MCF 10A (cell line): ENCODE data around the gene DMRT2. TPM values are rescaled to one million over a fixed set of nuclear protein-coding genes. Genes with fewer than 3 reads are reported as not detected.

Source experiments
- BruUV-seq: library from RNA; stranded (reverse); fragments of 400-500 nt; replicated peaks from 2 replicates; lab custom pipeline; 2021; lab: Mats Ljungman, UMichigan
- CTCF ChIA-PET: fragments of 300-600 bp; sonication (Branson Sonifier 250); formaldehyde crosslinking; extraction: SDS; loops from one replicate; lab custom pipeline; 2021; ENCODE audit warnings: antibody characterized with exemption, inconsistent platforms; lab: Yijun Ruan, JAX
- POLR2A ChIA-PET: fragments of 300-600, 350-650 bp; sonication (Branson Sonifier 250); formaldehyde crosslinking; extraction: SDS; loops from one replicate; lab custom pipeline; 2020; ENCODE audit warnings: antibody characterized with exemption, inconsistent platforms; lab: Yijun Ruan, JAX
- DNase-seq: peaks from one replicate; pipeline ENCODE4 v3.0.0-alpha.2; 2018; ENCODE audit not compliant: unreplicated experiment
- H3K27ac Mint-ChIP-seq: one replicate; pipeline ENCODE4 v1.8.0; 2022; ENCODE audit warnings: mild to moderate bottlenecking, low read depth, mixed read lengths; ENCODE audit not compliant: unreplicated experiment
- H3K27me3 Mint-ChIP-seq: one replicate; pipeline ENCODE4 v1.8.0; 2022; ENCODE audit warnings: mixed read lengths; ENCODE audit not compliant: insufficient read depth, unreplicated experiment
- H3K36me3 Mint-ChIP-seq: one replicate; pipeline ENCODE4 v1.8.0; 2022; ENCODE audit warnings: mild to moderate bottlenecking, moderate library complexity, mixed read lengths; ENCODE audit not compliant: insufficient read depth, unreplicated experiment
- H3K4me1 Mint-ChIP-seq: one replicate; pipeline ENCODE4 v1.8.0; 2022; ENCODE audit warnings: mixed read lengths; ENCODE audit not compliant: insufficient read depth, unreplicated experiment
- H3K4me3 Mint-ChIP-seq: one replicate; pipeline ENCODE4 v1.8.0; 2022; ENCODE audit warnings: mild to moderate bottlenecking, moderate library complexity, mixed read lengths; ENCODE audit not compliant: unreplicated experiment
- H3K9me3 Mint-ChIP-seq: one replicate; pipeline ENCODE4 v1.8.0; 2022; ENCODE audit warnings: mixed read lengths; ENCODE audit not compliant: unreplicated experiment
- intact Hi-C: fragments of 100-400 bp; cut with micrococcal nuclease; formaldehyde crosslinking; loops from 2 replicates; pipeline ENCODE4 v1.14.1; 2022
- total RNA-seq: library from RNA; stranded (reverse); gene quantifications from 2 replicates; pipeline ENCODE4 v1.2.3, GENCODE V29; 2022
- TF ChIP-seq, protein P1 (sequence below): fragments of 200-600 bp; IDR thresholded peaks from one replicate; pipeline ENCODE4 v1.8.0; 2022; ENCODE audit warnings: antibody characterized with exemption, mild to moderate bottlenecking; ENCODE audit not compliant: unreplicated experiment

The DMRT2 gene
- total RNA-seq, 1 experiment from 2014 or later, result not detected

DNA sequence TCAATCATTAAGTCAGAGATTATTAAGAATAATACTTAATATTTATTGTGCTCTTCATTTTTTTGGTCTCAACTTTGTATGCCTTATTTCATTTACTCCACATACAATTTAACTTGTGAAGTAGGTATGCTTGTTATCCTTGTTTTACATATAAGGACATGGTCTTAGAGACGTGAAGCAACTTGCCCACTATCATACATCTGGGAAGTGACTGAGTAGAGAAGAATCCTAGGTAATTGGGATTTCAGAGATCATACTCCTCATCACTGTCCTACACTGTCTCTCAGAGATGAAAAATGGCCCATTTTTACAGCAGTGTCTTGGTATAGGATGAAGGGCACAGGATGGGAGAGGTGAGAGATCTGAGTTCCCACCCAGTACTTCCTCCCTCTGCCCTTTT is 23.3 kb downstream of the DMRT2 start:
- no peak for DNase-seq
- H3K4me1 Mint-ChIP-seq, result peaks cover 7% of the 10 kb centered on the region
- TF ChIP-seq, protein P1, sequence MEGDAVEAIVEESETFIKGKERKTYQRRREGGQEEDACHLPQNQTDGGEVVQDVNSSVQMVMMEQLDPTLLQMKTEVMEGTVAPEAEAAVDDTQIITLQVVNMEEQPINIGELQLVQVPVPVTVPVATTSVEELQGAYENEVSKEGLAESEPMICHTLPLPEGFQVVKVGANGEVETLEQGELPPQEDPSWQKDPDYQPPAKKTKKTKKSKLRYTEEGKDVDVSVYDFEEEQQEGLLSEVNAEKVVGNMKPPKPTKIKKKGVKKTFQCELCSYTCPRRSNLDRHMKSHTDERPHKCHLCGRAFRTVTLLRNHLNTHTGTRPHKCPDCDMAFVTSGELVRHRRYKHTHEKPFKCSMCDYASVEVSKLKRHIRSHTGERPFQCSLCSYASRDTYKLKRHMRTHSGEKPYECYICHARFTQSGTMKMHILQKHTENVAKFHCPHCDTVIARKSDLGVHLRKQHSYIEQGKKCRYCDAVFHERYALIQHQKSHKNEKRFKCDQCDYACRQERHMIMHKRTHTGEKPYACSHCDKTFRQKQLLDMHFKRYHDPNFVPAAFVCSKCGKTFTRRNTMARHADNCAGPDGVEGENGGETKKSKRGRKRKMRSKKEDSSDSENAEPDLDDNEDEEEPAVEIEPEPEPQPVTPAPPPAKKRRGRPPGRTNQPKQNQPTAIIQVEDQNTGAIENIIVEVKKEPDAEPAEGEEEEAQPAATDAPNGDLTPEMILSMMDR, result no peak
- ChIA-PET POLR2A (no interaction called here), CTCF (interaction anchor here (0.6 kb wide), 1 partner anchor 387 kb away, joined by 3 read pairs; no protein-coding TSS in a partner anchor)
- H3K36me3 Mint-ChIP-seq, result no peaks in the 10 kb centered on the region
- H3K27me3 Mint-ChIP-seq, result no peaks in the 10 kb centered on the region
- H3K4me3 Mint-ChIP-seq, result no peak overlapping the region
- BruUV-seq, result no TSS peak
- intact Hi-C loops, result no loop called here
- no peaks in the 10 kb centered on the region for H3K9me3 Mint-ChIP-seq
- no peak overlapping the region for H3K27ac Mint-ChIP-seq

DNA sequence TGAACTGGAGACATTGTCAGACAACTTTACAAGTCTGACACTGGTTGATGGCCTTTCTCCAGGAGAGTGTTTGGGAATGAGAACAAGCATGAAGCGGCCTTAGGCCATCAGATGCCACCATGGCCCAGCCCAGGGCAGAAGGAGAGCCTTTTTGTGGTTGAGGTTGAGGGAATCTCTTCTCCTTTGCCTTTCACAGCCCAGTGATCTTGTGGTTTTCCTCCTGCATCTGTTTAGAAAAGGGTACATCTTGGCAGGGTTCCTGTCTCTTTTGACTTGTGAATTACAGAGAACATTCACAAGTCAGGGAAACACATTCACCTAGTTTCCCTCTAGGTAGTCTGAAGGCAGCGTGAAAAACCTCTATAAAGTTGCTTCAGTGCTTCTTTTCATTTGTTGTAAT is 27.5 kb downstream of the DMRT2 start:
- CTCF ChIA-PET, result interaction anchor here (1.0 kb wide), 1 partner anchor 353 kb away, joined by 4 read pairs; no protein-coding TSS in a partner anchor
- BruUV-seq, result no TSS peak

DNA sequence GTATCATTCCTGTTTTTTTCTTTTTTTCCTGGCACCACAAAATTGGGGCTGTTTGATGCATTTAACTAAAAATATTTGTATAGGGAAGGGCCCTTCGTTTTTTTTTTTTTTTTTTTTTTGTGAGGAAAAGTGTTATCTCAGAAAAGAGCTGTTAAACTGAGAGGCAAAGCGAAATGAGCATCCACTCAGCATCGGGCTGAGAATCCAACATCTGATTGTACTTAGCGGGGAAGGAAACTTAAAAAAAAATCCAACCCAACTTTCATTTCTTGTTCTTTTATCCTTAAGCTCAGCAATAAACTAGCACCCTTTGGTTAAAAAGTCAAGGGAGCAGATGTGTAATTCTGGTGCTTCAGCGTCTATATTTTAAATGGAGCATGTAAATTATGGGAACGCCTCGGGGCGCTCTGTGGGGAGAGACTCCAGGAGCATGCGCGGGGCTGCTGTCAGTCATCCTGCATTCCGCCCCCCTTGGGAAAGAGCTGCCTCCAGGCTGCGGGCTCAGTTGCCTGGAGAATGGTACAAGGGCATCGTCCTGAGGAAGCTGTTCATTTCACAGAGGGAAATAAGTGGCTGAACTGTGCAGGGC is 33.3 kb downstream of the DMRT2 start:
- H3K4me1 Mint-ChIP-seq, result peaks cover 6% of the 10 kb centered on the region
- no peaks in the 10 kb centered on the region for H3K9me3 Mint-ChIP-seq
- CTCF ChIA-PET, result interaction anchor here (0.7 to 1.7 kb wide), 4 partner anchors 17 to 965 kb away, joined by 3 to 5 read pairs (median 3); no protein-coding TSS in a partner anchor
- TF ChIP-seq, protein P1, result no peak
- no TSS peak for BruUV-seq
- DNase-seq, result peak; percentile 37
- peaks cover 28% of the 10 kb centered on the region for H3K27me3 Mint-ChIP-seq
- H3K27ac Mint-ChIP-seq, result no peak overlapping the region
- intact Hi-C loops, result no loop called here
- peak overlapping the region; percentile 61 for H3K4me3 Mint-ChIP-seq
- no peaks in the 10 kb centered on the region for H3K36me3 Mint-ChIP-seq
- POLR2A ChIA-PET, result interaction anchor here (0.6 kb wide), 1 partner anchor 252 kb away, joined by 3 read pairs; no protein-coding TSS in a partner anchor

More for the DNA sequence above, 27.5 kb downstream of the DMRT2 start:
- Mint-ChIP-seq H3K27ac (no peak overlapping the region), H3K4me3 (no peak overlapping the region), H3K4me1 (no peaks in the 10 kb centered on the region), H3K9me3 (no peaks in the 10 kb centered on the region), H3K36me3 (no peaks in the 10 kb centered on the region), H3K27me3 (peaks cover 13% of the 10 kb centered on the region)
- DNase-seq, result no peak
- intact Hi-C loops, result no loop called here
- POLR2A ChIA-PET, result no interaction called here
- TF ChIP-seq, protein P1, result no peak

DNA sequence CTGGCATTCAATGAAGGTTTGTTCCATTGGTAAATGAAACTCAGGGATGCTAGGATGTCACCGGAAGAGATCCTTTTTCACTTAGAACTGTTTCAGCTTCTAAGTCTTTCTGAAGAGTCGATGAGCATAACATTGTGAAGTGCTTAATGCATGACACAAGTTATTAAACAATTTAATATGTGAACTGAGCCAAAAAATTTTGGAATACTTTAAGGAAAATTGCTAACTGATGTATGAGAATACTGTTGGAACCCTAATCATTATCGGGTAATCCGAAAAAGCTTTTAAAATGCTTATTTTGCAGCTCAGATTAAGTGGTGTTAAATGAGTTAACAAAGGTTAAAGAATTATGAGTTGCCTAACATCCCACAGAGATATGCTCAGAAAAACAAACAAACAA is 34.9 kb downstream of the DMRT2 start:
- Mint-ChIP-seq H3K27me3 (peaks cover 32% of the 10 kb centered on the region), H3K4me3 (no peak overlapping the region), H3K9me3 (no peaks in the 10 kb centered on the region), H3K36me3 (no peaks in the 10 kb centered on the region), H3K27ac (no peak overlapping the region), H3K4me1 (peaks cover 6% of the 10 kb centered on the region)
- DNase-seq, result no peak
- intact Hi-C loops, result no loop called here
- ChIA-PET CTCF (interaction anchor here (0.5 kb wide), 1 partner anchor 182 kb away, joined by 4 read pairs; no protein-coding TSS in a partner anchor), POLR2A (interaction anchor here (0.9 kb wide), 1 partner anchor 38 kb away, joined by 3 read pairs; no protein-coding TSS in a partner anchor)
- no TSS peak for BruUV-seq
- TF ChIP-seq, protein P1, result no peak
